Hypothalamus (tissue), 51 donors: ENCODE measurements around the gene ATP5ME.
A peak's percentile ranks its signal among the peaks of the same experiment; 100 is the strongest.
"Not testable (repeated sequence)": the region's sequence is repeated elsewhere in the genome, so short reads cannot be mapped to it uniquely, and the experiment has no call there.

ENCODE experiments used
- DNase-seq, 51 donors: peaks; one replicate each; lab custom pipeline; 2025; lab: John Stamatoyannopoulos, UW

The ATP5ME gene

GRCh38 chr4:642366-642765 lies 31.7 kb downstream of the ATP5ME start:
- not testable (repeated sequence) for DNase-seq

- peak in 11 of 51 donors; percentile 10 to 46 (median 33) for DNase-seq
Observed at GRCh38 chr4:637536-638280, 36.4 kb downstream of the ATP5ME start.

GRCh38 chr4:636628-637159 lies 37.4 kb downstream of the ATP5ME start:
- no peak for DNase-seq

GRCh38 chr4:635851-636627 lies 38.0 kb downstream of the ATP5ME start:
- no peak for DNase-seq

- DNase-seq = not testable (repeated sequence)
Observed at GRCh38 chr4:635066-635835, 38.8 kb downstream of the ATP5ME start.

- DNase-seq = no peak
Observed at GRCh38 chr4:634599-634985, 39.5 kb downstream of the ATP5ME start.

GRCh38 chr4:633976-634598 lies 40.0 kb downstream of the ATP5ME start:
- no peak for DNase-seq

- DNase-seq = no peak
Observed at GRCh38 chr4:633406-633805, 40.7 kb downstream of the ATP5ME start.

- no peak for DNase-seq
Observed at GRCh38 chr4:632926-633325, 41.1 kb downstream of the ATP5ME start.

- no peak for DNase-seq
Observed at GRCh38 chr4:632196-632790, 41.8 kb downstream of the ATP5ME start.

GRCh38 chr4:630656-631055 lies 43.4 kb downstream of the ATP5ME start:
- no peak for DNase-seq

GRCh38 chr4:629915-630641 lies 44.0 kb downstream of the ATP5ME start:
- DNase-seq = no peak

GRCh38 chr4:629636-629914 lies 44.5 kb downstream of the ATP5ME start:
- no peak for DNase-seq

GRCh38 chr4:628821-629635 lies 45.0 kb downstream of the ATP5ME start:
- no peak for DNase-seq

GRCh38 chr4:628311-628741 lies 45.8 kb downstream of the ATP5ME start:
- DNase-seq = no peak

GRCh38 chr4:627347-628125 lies 46.5 kb downstream of the ATP5ME start:
- DNase-seq = no peak

GRCh38 chr4:626201-627091 lies 47.6 kb downstream of the ATP5ME start:
- DNase-seq = no peak
